Vagina (tissue), 2 donors: ENCODE measurements around the gene AMFR. TPM values are rescaled to one million over a fixed set of nuclear protein-coding genes. Genes with fewer than 3 reads are reported as not detected.

Experiments
- DNase-seq, 2 donors: peaks; one replicate each; pipeline ENCODE4 v3.0.0-alpha.2; 2017; ENCODE audit errors: extremely low spot score in 2 of 2
- H3K27ac ChIP-seq: fragments of 200-600 bp; sonication (generic); one replicate; pipeline ENCODE4 v1.5.1; 2019
- H3K27me3 ChIP-seq: fragments of 200-600 bp; sonication (generic); one replicate; pipeline ENCODE4 v1.5.1; 2019
- H3K36me3 ChIP-seq, 2 donors: fragments of 200-600 bp; sonication (generic); one replicate each; pipeline ENCODE4 v1.5.1; 2017 to 2019
- H3K4me1 ChIP-seq: fragments of 200-600 bp; sonication (generic); one replicate; pipeline ENCODE4 v1.5.1; 2019
- H3K4me3 ChIP-seq, 2 donors: fragments of 200-600 bp; sonication (generic); 1 replicate in 1 of 2; 2 replicates in 1 of 2; pipeline ENCODE4 v1.5.1; 2016 to 2019
- H3K9me3 ChIP-seq: fragments of 200-600 bp; sonication (generic); one replicate; pipeline ENCODE4 v1.5.1; 2019
- POLR2A ChIP-seq, 2 donors: fragments of 450-650 bp; IDR thresholded peaks; one replicate each; pipeline ENCODE4 v1.6.1; 2017; ENCODE audit warnings: antibody characterized with exemption in 2 of 2, mild to moderate bottlenecking in 2 of 2, moderate library complexity in 2 of 2
- POLR2AphosphoS5 ChIP-seq, 2 donors: sonication (generic); formaldehyde crosslinking; IDR thresholded peaks; one replicate each; pipeline ENCODE4 v1.9.0; 2017; ENCODE audit warnings: antibody characterized with exemption in 2 of 2, mild to moderate bottlenecking in 2 of 2, low read depth in 1 of 2; ENCODE audit not compliant: insufficient read depth in 1 of 2
- intact Hi-C: fragments of 100-400 bp; cut with DNase I; formaldehyde crosslinking; loops from one replicate; pipeline ENCODE4 v1.15.1; 2023
- total RNA-seq: library from RNA; depleted of rRNA; stranded (reverse); fragments of >200 nt; gene quantifications from one replicate; pipeline ENCODE4 v1.2.3, GENCODE V29; 2016
- TF ChIP-seq, protein P1 (sequence below), 3 experiments: fragments of 450-650 bp in 2 of 3; fragments of 200-600 bp in 1 of 3; sonication (generic) in 1 of 3; IDR thresholded peaks; one replicate each; pipeline ENCODE4 v1.5.1; 2017 to 2019; ENCODE audit warnings: antibody characterized with exemption in 3 of 3, mild to moderate bottlenecking in 2 of 3, moderate library complexity in 2 of 3

Gene AMFR
- total RNA-seq, 1 donor from 2014 or later: 132 TPM

DNA sequence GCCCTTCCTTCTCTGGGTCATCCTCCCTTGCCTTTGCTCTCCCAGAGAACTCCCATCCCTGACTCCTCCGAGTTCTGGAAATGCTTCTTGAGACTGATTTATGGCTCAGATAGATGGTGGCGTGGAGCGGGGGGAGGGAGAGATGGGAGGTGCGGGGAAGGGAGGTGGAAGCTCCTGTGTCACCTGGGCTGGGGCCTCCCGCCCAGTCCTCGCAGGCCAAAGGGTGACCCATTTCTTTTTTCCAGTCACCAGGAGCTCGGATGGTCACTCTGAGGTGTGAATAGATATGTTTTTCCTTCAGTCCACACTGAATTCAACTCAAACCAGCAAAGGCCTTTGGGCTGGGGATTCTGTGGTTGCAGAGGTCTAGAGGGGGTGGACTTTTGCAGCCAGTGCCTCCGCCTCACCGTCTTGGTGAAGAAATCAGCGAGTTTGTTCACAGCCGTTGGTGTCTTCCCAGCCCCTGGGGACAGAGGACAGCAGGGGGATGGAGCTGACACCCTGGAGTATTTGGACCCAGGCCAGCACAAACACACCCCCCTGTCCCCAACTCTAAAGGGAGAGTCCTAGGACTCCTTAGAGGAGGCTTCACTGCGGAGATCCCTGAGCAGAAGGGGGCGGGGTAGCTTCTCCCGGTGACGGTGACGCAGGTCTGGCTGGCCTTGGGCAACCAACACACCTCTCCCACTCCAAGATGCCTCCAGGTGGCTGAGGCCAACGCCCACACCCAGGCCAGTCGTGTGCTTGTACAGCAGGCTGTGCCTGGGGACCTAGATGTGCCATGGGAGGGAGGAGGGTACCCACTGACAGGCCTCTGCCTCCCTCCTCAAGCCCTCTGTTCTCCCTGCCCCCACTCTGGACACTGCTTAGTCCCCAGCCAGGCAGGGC lies 80.6 kb downstream of the AMFR start:
- DNase-seq: no peak
- intact Hi-C loops: no loop called here
- H3K9me3 ChIP-seq: no peaks in the 10 kb centered on the region
- H3K4me3 ChIP-seq: no peak overlapping the region
- H3K27me3 ChIP-seq: no peaks in the 10 kb centered on the region
- TF ChIP-seq, protein P1, sequence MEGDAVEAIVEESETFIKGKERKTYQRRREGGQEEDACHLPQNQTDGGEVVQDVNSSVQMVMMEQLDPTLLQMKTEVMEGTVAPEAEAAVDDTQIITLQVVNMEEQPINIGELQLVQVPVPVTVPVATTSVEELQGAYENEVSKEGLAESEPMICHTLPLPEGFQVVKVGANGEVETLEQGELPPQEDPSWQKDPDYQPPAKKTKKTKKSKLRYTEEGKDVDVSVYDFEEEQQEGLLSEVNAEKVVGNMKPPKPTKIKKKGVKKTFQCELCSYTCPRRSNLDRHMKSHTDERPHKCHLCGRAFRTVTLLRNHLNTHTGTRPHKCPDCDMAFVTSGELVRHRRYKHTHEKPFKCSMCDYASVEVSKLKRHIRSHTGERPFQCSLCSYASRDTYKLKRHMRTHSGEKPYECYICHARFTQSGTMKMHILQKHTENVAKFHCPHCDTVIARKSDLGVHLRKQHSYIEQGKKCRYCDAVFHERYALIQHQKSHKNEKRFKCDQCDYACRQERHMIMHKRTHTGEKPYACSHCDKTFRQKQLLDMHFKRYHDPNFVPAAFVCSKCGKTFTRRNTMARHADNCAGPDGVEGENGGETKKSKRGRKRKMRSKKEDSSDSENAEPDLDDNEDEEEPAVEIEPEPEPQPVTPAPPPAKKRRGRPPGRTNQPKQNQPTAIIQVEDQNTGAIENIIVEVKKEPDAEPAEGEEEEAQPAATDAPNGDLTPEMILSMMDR (IDR thresholded peaks at IDR 0.05): no peak
- TF ChIP-seq POLR2AphosphoS5 (IDR thresholded peaks at IDR 0.05; ENCODE audit: insufficient read depth in 1 of 2, low read depth in 1 of 2): no peak
- TF ChIP-seq POLR2A (IDR thresholded peaks at IDR 0.05): no peak
- no peak overlapping the region for H3K27ac ChIP-seq
- no peaks in the 10 kb centered on the region for H3K36me3 ChIP-seq
- H3K4me1 ChIP-seq: peaks cover 13% of the 10 kb centered on the region

DNA sequence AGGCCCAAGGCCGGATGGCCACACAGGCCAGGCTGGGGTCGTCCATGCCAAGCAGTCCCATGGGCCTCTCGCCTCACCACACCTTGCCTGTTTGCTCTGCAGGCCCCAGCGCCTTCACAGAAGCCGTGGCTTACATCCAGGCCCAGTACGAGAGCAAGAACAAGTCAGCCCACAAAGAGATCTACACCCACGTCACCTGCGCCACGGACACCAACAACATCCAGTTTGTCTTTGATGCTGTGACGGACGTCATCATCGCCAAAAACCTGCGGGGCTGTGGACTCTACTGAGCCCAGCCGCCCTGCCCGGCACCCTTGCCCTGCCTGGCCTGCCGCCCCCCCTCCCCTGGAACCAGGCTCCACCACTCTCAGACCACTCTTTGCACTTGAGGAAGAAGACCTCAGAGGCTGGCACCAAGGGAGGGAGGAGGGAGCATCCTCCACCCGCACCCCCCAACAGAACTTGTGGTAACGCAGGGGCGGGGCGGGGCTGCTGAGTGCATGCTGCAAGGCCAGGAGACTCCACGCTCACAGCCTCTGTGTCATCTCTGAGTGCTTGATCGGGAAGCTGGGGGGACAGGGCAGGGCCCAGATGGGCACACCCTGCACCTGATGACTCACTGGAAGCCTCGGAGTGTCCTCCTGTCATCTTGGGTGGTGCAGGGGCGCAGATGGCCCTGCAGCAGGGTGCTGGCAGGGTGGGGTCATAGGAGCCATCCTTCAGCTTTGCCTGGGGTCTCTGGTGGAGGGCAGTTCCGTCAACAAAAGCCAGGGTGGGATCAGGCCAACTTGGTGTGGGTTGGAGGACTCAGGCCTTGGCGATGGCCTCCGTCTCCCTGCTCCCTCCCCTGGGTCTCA lies 81.5 kb downstream of the AMFR start:
- Histone ChIP-seq H3K4me1 (peaks cover 13% of the 10 kb centered on the region), H3K27me3 (no peaks in the 10 kb centered on the region), H3K36me3 (no peaks in the 10 kb centered on the region), H3K4me3 (no peak overlapping the region), H3K9me3 (no peaks in the 10 kb centered on the region), H3K27ac (no peak overlapping the region)
- DNase-seq: no peak
- no peak for TF ChIP-seq POLR2A (IDR thresholded peaks at IDR 0.05)
- intact Hi-C loops: no loop called here

DNA sequence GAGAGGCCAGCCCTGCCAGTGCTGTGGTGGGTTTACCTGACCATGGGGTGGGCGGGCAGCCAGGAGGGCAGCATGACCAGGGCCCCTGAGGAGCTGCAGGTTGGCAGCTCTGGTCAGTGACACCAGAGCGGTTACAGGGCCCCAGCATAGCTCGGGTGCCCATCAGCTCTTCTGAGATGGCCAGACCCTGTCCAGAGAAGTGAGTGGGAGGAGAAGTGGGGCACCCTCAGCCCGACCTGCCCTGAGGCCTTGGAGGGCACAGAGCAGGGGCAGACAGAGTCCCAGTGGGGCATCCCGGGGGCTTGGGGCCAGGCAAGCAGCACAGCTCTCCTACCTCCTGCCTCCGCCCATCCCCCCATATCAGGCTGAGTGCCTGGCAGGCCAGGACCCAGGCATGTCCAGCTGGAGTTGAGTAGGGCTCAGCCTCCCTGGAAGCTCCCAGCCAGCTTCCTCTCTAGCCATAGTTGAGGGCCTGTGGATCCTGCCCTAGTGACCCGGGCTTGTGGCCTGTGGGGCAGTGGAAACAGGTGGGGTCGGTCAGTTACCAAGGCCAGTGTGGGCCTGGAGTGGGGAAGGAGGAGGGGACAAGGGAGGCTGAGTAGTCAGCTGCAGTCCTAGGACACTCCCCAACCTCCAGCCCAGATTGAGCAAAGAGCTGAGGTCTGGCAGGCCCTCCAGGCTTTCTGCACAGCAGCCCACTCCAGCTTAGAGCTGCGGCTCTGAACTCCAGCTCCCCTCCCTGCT lies 83.5 kb downstream of the AMFR start:
- H3K36me3 ChIP-seq: no peaks in the 10 kb centered on the region
- no peaks in the 10 kb centered on the region for H3K27me3 ChIP-seq
- H3K27ac ChIP-seq: no peak overlapping the region
- H3K4me3 ChIP-seq: no peak overlapping the region
- no peaks in the 10 kb centered on the region for H3K9me3 ChIP-seq
- H3K4me1 ChIP-seq: peaks cover 16% of the 10 kb centered on the region
- no peak for DNase-seq
- TF ChIP-seq POLR2AphosphoS5 (IDR thresholded peaks at IDR 0.05; ENCODE audit: insufficient read depth in 1 of 2, low read depth in 1 of 2) (no peak), POLR2A (IDR thresholded peaks at IDR 0.05) (no peak)
- TF ChIP-seq, protein P1 (IDR thresholded peaks at IDR 0.05): no peak
- intact Hi-C loops: no loop called here

DNA sequence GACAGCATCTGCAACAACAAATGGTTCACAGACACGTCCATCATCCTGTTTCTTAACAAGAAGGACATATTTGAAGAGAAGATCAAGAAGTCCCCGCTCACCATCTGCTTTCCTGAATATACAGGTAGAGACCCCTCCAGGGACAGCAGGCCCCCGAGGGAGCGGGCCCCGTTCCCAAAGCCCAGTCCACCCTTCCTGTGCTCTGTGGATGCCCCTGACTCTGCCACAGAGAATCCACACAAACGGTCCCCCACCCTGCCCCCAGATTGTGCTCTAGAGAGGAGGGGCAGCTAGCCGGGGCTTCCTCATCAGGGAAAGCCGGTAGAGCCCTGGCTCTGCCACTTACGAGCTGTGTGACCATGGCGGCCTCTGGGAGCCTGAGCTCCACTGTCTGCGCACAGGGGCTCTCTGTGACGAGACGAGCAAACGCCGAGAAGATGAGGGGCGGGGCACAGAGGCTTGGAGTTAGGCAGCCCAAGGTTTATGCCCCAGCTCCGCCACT lies 84.4 kb downstream of the AMFR start:
- intact Hi-C loops: no loop called here
- no peak overlapping the region for H3K27ac ChIP-seq
- peaks cover 24% of the 10 kb centered on the region for H3K4me1 ChIP-seq
- no peak for DNase-seq
- no peaks in the 10 kb centered on the region for H3K36me3 ChIP-seq
- TF ChIP-seq POLR2AphosphoS5 (IDR thresholded peaks at IDR 0.05; ENCODE audit: insufficient read depth in 1 of 2, low read depth in 1 of 2) (no peak), POLR2A (IDR thresholded peaks at IDR 0.05) (no peak)
- TF ChIP-seq, protein P1 (IDR thresholded peaks at IDR 0.05): no peak
- no peak overlapping the region for H3K4me3 ChIP-seq
- H3K9me3 ChIP-seq: no peaks in the 10 kb centered on the region
- no peaks in the 10 kb centered on the region for H3K27me3 ChIP-seq

DNA sequence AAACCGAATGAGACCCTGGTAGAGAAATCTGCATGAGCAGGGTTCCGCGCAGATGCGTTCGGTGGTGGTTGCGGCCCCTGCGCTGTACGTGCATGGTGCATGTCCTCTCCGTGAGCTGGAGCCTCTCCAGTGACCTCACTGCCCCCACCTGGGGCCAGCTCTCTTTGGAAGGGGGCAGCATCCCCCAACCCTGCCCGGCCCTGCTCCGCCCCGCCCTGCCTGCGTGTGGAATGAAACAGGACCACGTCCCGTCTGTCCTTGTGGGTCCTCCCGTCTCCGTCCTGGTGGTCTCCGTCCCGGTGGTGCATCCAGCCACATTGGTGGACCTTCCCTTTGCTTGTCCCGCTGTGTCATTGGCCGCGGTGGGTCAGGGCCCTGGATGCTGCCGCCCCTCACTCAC lies 84.9 kb downstream of the AMFR start:
- H3K4me1 ChIP-seq: peaks cover 29% of the 10 kb centered on the region
- no peak overlapping the region for H3K27ac ChIP-seq
- intact Hi-C loops: no loop called here
- no peaks in the 10 kb centered on the region for H3K36me3 ChIP-seq
- no peak for TF ChIP-seq POLR2AphosphoS5 (IDR thresholded peaks at IDR 0.05; ENCODE audit: insufficient read depth in 1 of 2, low read depth in 1 of 2)
- TF ChIP-seq POLR2A (IDR thresholded peaks at IDR 0.05): no peak
- TF ChIP-seq, protein P1 (IDR thresholded peaks at IDR 0.05): no peak
- no peaks in the 10 kb centered on the region for H3K27me3 ChIP-seq
- no peak overlapping the region for H3K4me3 ChIP-seq
- H3K9me3 ChIP-seq: no peaks in the 10 kb centered on the region
- DNase-seq: no peak
